PC-3 (cell line): ENCODE data around the gene APOA4. TPM values are rescaled to one million over a fixed set of nuclear protein-coding genes. Genes with fewer than 3 reads are reported as not detected.
"Not testable (repeated sequence)": the region's sequence is repeated elsewhere in the genome, so short reads cannot be mapped to it uniquely, and the experiment has no call there.

Experiments
- ATAC-seq: fragments of 200-7000 bp; cut with Tn5 transposase; 2 replicates; pipeline ENCODE4 v1.9.1; 2020; ENCODE audit warnings: mild to moderate bottlenecking, moderate library complexity
- BruUV-seq: library from RNA; stranded (reverse); fragments of 400-500 nt; replicated peaks from 2 replicates; lab custom pipeline; 2021; lab: Mats Ljungman, UMichigan
- CTCF ChIA-PET: fragments of 300-600 bp; sonication (Branson Sonifier 250); formaldehyde crosslinking; loops from one replicate; lab custom pipeline; 2022; ENCODE audit warnings: antibody characterized with exemption; lab: Charles Lee
- POLR2A ChIA-PET: fragments of 300-600 bp; sonication (Branson Sonifier 250); formaldehyde crosslinking; loops from one replicate; lab custom pipeline; 2022; ENCODE audit warnings: antibody characterized with exemption; ENCODE audit not compliant: unreplicated experiment; lab: Charles Lee
- DNase-seq: peaks from one replicate; pipeline ENCODE4 v3.0.0-alpha.2; 2015
- H2AFZ ChIP-seq: fragments of 300-600 bp; sonication (generic); 2 replicates; pipeline ENCODE4 v1.6.0; 2016; ENCODE audit warnings: antibody characterized with exemption, low read length
- H3F3A ChIP-seq: fragments of 300-600 bp; sonication (generic); one replicate; pipeline ENCODE4 v1.6.0; 2017; ENCODE audit warnings: antibody characterized with exemption, low read length, control low read depth, mild to moderate bottlenecking; ENCODE audit not compliant: unreplicated experiment
- H3K27ac ChIP-seq: fragments of 300-600 bp; sonication (generic); 2 replicates; pipeline ENCODE4 v1.5.1; 2016; ENCODE audit warnings: mild to moderate bottlenecking, low read length
- H3K27me3 ChIP-seq: fragments of 300-600 bp; sonication (generic); 2 replicates; pipeline ENCODE4 v1.6.1; 2016; ENCODE audit warnings: low read length, mixed read lengths
- H3K36me3 ChIP-seq: fragments of 300-600 bp; sonication (generic); 2 replicates; pipeline ENCODE4 v1.6.1; 2016; ENCODE audit warnings: low read depth, mixed run types, low read length, mixed read lengths
- H3K4me1 ChIP-seq: fragments of 300-600 bp; sonication (generic); 2 replicates; pipeline ENCODE4 v1.5.1; 2016; ENCODE audit warnings: low read length; ENCODE audit not compliant: insufficient read depth
- H3K4me2 ChIP-seq: fragments of 300-600 bp; sonication (generic); 2 replicates; pipeline ENCODE4 v1.6.0; 2016; ENCODE audit warnings: low read length
- H3K4me3 ChIP-seq: fragments of 300-600 bp; sonication (generic); 2 replicates; pipeline ENCODE4 v1.5.1; 2016; ENCODE audit warnings: mild to moderate bottlenecking, low read length, mixed read lengths
- H3K79me2 ChIP-seq: fragments of 300-600 bp; sonication (generic); 2 replicates; pipeline ENCODE4 v1.6.1; 2017; ENCODE audit warnings: low read length, mixed read lengths
- H3K9ac ChIP-seq: fragments of 300-600 bp; sonication (generic); 2 replicates; pipeline ENCODE4 v1.6.0; 2016; ENCODE audit warnings: mild to moderate bottlenecking, low read length
- H3K9me2 ChIP-seq: fragments of 300-600 bp; sonication (generic); replicated peaks from 2 replicates; pipeline ENCODE4 v1.6.1; 2016; ENCODE audit warnings: mixed run types, low read length, mixed read lengths
- H3K9me3 ChIP-seq: fragments of 300-600 bp; sonication (generic); 2 replicates; pipeline ENCODE4 v1.6.1; 2016; ENCODE audit warnings: low read length, mixed read lengths
- H4K20me1 ChIP-seq: fragments of 300-600 bp; sonication (generic); 2 replicates; pipeline ENCODE4 v1.6.1; 2016; ENCODE audit warnings: low read length, mixed read lengths
- CTCF ChIP-seq: fragments of 300-600 bp; sonication (generic); conservative IDR thresholded peaks from 2 replicates; pipeline ENCODE4 v1.5.1; 2017; ENCODE audit warnings: antibody characterized with exemption, low read depth, mild to moderate bottlenecking, low read length
- EZH2 ChIP-seq: fragments of 300-600 bp; sonication (generic); IDR thresholded peaks from one replicate; pipeline ENCODE4 v1.6.1; 2017; ENCODE audit warnings: antibody characterized with exemption, mild to moderate bottlenecking, low read length; ENCODE audit not compliant: unreplicated experiment
- EZH2phosphoT487 ChIP-seq: fragments of 300-600 bp; sonication (generic); IDR thresholded peaks from 2 replicates; pipeline ENCODE4 v1.6.1; 2018; ENCODE audit warnings: mild to moderate bottlenecking, antibody characterized with exemption, low read length, borderline replicate concordance
- intact Hi-C: fragments of 100-400 bp; cut with micrococcal nuclease; formaldehyde crosslinking; loops from 2 replicates; pipeline ENCODE4 v1.9.0; 2023
- total RNA-seq: library from RNA; depleted of rRNA; stranded (reverse); fragments of >200 nt; gene quantifications from 2 replicates; pipeline ENCODE4 v1.2.3, GENCODE V29; 2014

Gene APOA4
- total RNA-seq, 1 experiment from 2014 or later: not detected

DNA sequence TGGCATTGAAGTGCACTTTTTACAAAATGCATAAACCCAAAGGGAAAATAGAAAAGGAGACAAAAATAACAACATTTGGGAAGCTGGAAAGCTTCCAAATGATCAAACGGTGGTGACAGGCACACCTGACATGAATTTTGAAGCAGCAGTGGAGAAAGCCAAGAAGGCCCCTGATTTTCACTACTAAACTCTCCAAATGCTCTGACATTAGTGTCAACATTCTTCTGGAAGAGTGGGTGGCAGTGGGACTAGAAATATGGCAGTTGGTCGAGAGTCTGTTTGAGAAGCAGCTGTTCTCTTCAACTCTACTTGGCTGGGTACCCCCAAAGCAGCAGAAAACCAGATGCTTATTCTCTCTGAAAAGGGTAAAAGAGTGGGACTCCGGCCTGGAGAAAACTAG lies 19.1 kb downstream of the APOA4 start:
- DNase-seq: no peak
- Histone ChIP-seq H3K79me2 (no peaks in the 10 kb centered on the region), H3K4me3 (no peak overlapping the region), H4K20me1 (no peaks in the 10 kb centered on the region), H3K4me1 (peaks cover 5% of the 10 kb centered on the region; the same call in 1 of the 2 replicates), H3F3A (no peaks in the 10 kb centered on the region), H3K27ac (no peak overlapping the region), H3K9ac (no peak overlapping the region), H3K9me3 (no peaks in the 10 kb centered on the region), H3K9me2 (no peaks in the 10 kb centered on the region), H2AFZ (no peak overlapping the region), H3K4me2 (no peak overlapping the region), H3K27me3 (no peaks in the 10 kb centered on the region), H3K36me3 (no peaks in the 10 kb centered on the region)
- TF ChIP-seq EZH2 (no peak), EZH2phosphoT487 (no peak), CTCF (no peak)
- POLR2A ChIA-PET: no interaction called here
- no TSS peak for BruUV-seq
- no peak for ATAC-seq
- intact Hi-C loops: no loop called here
- CTCF ChIA-PET: no interaction called here

DNA sequence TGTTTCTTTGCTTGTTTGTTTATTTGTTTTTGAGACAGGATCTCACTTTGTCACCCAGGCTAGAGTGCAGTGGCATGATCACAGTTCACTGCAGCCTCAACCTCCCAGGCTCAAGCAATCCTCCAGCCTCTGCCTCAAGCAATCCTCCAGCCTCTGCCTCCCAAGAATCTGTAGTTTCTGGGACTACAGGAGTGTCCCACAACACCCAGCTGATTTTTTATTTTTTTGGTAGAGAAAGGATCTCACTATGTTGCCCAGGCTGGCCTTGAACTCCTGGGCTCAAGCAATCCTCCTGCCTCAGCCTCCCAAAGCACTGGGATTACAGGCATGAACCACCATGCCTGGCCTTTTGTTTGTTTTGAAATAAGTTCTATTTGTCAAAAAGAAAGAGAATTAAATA lies 21.4 kb downstream of the APOA4 start:
- H3K9ac ChIP-seq, H4K20me1 ChIP-seq, H3K9me3 ChIP-seq, H3F3A ChIP-seq, ATAC-seq, H3K27me3 ChIP-seq, DNase-seq, intact Hi-C loops, H3K4me1 ChIP-seq, CTCF ChIA-PET, H3K27ac ChIP-seq, H3K4me2 ChIP-seq, H2AFZ ChIP-seq, BruUV-seq, H3K79me2 ChIP-seq, H3K36me3 ChIP-seq, H3K4me3 ChIP-seq, H3K9me2 ChIP-seq: not testable (repeated sequence)
- POLR2A ChIA-PET: interaction anchor here (0.6 kb wide), 1 partner anchor 20 kb away, joined by 6 read pairs; no protein-coding TSS in a partner anchor

GRCh38 chr11:116800610-116801009 lies 22.5 kb downstream of the APOA4 start:
- intact Hi-C loops: no loop called here
- no peak for DNase-seq
- Histone ChIP-seq H2AFZ (peak overlapping the region; percentile 36; the same call in 1 of the 2 replicates), H4K20me1 (no peaks in the 10 kb centered on the region), H3K4me1 (no peaks in the 10 kb centered on the region), H3K27ac (no peak overlapping the region), H3K4me2 (no peak overlapping the region), H3K9me2 (no peaks in the 10 kb centered on the region), H3K9me3 (no peaks in the 10 kb centered on the region), H3K36me3 (no peaks in the 10 kb centered on the region), H3K4me3 (no peak overlapping the region), H3K9ac (no peak overlapping the region), H3K79me2 (no peaks in the 10 kb centered on the region), H3K27me3 (no peaks in the 10 kb centered on the region), H3F3A (no peaks in the 10 kb centered on the region)
- CTCF ChIA-PET: no interaction called here
- BruUV-seq: no TSS peak
- POLR2A ChIA-PET: no interaction called here
- ATAC-seq: no peak
- TF ChIP-seq EZH2 (no peak), EZH2phosphoT487 (no peak)

GRCh38 chr11:116798368-116798767 lies 24.7 kb downstream of the APOA4 start:
- no TSS peak for BruUV-seq
- ChIA-PET CTCF (no interaction called here), POLR2A (no interaction called here)
- H2AFZ ChIP-seq: no peak overlapping the region
- ATAC-seq: no peak
- H3K79me2 ChIP-seq: no peaks in the 10 kb centered on the region
- no peaks in the 10 kb centered on the region for H3K9me3 ChIP-seq
- no peak for TF ChIP-seq CTCF
- TF ChIP-seq EZH2phosphoT487: no peak
- TF ChIP-seq EZH2: no peak
- DNase-seq: no peak
- no peak overlapping the region for H3K4me3 ChIP-seq
- no peak overlapping the region for H3K27ac ChIP-seq
- no peaks in the 10 kb centered on the region for H4K20me1 ChIP-seq
- no peak overlapping the region for H3K9ac ChIP-seq
- intact Hi-C loops: no loop called here
- peaks cover 6% of the 10 kb centered on the region for H3K4me1 ChIP-seq
- H3F3A ChIP-seq: no peaks in the 10 kb centered on the region
- H3K4me2 ChIP-seq: no peak overlapping the region
- H3K9me2 ChIP-seq: no peaks in the 10 kb centered on the region
- H3K36me3 ChIP-seq: no peaks in the 10 kb centered on the region
- no peaks in the 10 kb centered on the region for H3K27me3 ChIP-seq
